ENCODE results near the gene GALNT17. TPM values are rescaled to one million over a fixed set of nuclear protein-coding genes. Genes with fewer than 3 reads are reported as not detected.

Gene GALNT17
- total RNA-seq, 1 donor from 2014 or later: not detected

GRCh38 chr7:71430246-71430645 is 298.3 kb downstream of the GALNT17 start:
- DNase-seq (ENCODE audit: extremely low read depth, low read depth, low spot score): no peak

GRCh38 chr7:71439321-71439720 is 307.4 kb downstream of the GALNT17 start:
- no peak for DNase-seq (ENCODE audit: extremely low read depth, low read depth, low spot score)

DNA sequence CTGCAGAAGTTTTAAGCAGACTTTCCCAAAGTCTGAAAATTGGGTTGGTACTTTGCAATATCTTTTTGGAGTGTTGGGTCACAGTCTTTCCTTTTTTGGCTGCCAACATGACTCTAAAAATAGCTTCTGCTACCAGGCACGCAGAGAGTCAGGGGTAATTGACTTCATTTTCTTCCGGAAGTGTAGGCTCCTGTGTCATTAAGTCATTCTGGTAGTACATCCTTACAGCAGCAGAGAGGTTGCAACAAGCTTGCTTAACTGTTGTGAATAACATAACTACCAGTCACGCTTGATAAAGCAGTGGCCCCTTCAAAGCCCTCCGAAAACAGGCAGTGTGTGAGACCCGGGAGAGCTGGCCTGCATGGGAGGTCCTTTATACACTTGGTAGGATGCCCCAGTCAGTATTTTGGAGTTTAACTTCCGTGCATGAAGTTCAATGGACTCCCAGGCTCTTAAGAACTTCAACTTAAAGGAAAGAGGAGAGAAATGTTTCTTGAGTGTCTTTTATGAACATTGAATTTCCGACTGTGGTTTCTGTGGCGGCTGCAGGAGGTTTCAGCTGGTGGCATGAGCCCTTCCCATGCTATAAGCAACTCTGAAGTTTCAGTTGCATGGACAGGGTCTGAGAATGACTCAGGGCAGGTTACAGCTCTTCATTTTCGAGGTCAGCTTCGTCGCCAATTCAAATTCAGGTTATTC is 310.7 kb downstream of the GALNT17 start:
- DNase-seq (ENCODE audit: extremely low read depth, low read depth, low spot score): no peak

- no peak for DNase-seq (ENCODE audit: extremely low read depth, low read depth, low spot score)
These were observed 311.2 kb downstream of the GALNT17 start for GRCh38 chr7:71443191-71443530.

- no peak for DNase-seq (ENCODE audit: extremely low read depth, low read depth, low spot score)
These were observed 312.2 kb downstream of the GALNT17 start for GRCh38 chr7:71444130-71444529.

DNA sequence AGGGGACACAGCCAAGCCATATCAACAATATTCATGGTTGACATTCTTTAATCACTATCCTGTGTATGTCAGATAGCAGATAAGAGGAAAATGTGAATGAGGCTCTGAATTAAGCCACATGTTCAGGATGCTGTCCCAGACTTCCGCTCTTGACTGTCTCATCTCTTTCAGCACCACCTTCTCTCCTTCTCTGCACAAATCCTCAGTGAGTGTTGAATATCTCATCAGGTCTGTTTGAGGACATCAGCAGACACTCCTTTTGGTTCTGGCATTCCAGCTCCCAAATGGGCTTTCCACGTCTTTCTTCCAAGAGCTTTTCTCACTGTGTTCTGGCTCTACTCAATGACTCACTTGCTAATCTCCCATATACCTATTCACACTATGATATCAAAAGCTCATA is 321.7 kb downstream of the GALNT17 start:
- no peak for DNase-seq (ENCODE audit: extremely low read depth, low read depth, low spot score)

GRCh38 chr7:71454981-71455380 is 323.0 kb downstream of the GALNT17 start:
- DNase-seq (ENCODE audit: extremely low read depth, low read depth, low spot score): no peak

GRCh38 chr7:71457021-71457420 is 325.1 kb downstream of the GALNT17 start:
- DNase-seq (ENCODE audit: extremely low read depth, low read depth, low spot score): no peak

DNA sequence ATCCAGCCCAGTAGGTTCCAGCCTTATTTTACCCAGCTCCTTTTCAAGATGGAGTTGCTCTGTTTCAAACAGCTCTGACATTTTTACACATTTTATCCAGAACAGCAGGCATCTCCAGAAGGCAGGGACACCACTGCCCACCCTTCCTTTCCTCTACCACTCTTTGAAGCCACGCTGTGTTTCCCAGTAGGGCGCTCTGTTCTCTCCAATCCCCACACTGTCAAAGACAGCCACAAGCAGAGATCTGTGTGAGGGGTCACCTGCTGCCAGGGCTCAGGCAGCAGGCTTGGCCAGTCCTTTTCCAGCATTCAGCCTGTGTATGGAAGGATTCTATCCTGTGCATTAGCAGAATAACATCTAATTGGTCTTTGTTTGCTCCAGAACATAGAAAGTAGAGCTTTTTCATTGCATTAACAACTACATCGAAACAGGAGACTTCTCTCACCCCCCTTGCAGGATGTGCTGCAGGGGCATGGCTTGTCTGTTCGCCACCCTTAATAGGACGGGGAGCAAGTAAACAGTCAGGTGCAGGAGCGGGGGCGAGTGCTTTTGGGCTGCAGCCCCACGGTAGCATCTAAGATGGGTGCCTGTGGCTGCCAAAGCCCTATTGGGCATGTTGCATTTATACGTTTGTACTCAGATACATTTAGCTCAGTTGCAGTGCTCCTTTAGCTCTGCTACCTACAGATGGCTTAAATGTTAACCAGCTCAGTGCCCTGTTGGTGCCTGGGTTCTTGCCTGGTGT is 326.1 kb downstream of the GALNT17 start:
- DNase-seq (ENCODE audit: extremely low read depth, low read depth, low spot score): no peak

- DNase-seq (ENCODE audit: extremely low read depth, low read depth, low spot score): no peak
These were observed 327.2 kb downstream of the GALNT17 start for GRCh38 chr7:71459132-71459531.

DNA sequence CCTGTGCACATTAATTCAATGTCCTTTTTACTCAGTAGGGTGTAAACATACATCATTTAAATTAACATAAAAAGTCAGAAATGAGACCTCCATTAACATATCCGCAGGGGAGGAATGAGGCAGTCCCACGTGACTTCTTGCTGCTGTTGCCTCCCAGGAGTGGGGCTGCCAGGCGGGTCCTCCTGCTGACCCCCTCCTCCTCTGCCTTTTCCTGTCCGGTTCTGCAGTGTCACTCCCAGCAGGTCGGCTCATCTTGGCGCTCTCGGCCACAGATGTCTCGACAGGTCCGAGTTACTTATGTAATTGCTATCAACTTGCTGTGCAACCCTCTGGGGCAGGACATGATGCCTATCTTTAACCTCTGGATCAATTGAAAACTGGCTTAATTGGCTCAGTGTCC is 329.6 kb downstream of the GALNT17 start:
- DNase-seq (ENCODE audit: extremely low read depth, low read depth, low spot score): no peak

- DNase-seq (ENCODE audit: extremely low read depth, low read depth, low spot score): no peak
These were observed 333.8 kb downstream of the GALNT17 start for GRCh38 chr7:71465741-71466189.

- no peak for DNase-seq (ENCODE audit: extremely low read depth, low read depth, low spot score)
These were observed 334.7 kb downstream of the GALNT17 start for GRCh38 chr7:71466448-71467145.

DNA sequence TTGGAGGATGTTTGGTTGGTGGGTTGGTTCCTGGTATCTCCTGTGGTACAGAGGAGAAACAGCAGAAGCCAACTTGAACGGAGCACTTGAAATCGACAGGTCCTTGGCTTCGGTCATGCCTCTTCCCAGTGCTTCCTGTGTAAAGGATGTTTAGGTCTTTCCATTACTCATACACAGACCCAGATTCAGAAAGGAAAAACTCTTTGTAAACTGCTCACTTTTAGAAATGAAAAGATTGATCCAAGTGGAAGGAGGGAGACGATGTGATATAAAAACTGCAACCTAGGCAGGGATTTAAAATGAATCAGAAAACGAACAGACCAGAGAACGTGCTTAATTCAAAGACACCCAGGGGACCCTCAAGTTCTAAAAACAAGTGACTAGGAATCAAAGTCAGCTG is 338.4 kb downstream of the GALNT17 start:
- DNase-seq (ENCODE audit: extremely low read depth, low read depth, low spot score): no peak

GRCh38 chr7:71470830-71471229 is 338.9 kb downstream of the GALNT17 start:
- no peak for DNase-seq (ENCODE audit: extremely low read depth, low read depth, low spot score)

DNA sequence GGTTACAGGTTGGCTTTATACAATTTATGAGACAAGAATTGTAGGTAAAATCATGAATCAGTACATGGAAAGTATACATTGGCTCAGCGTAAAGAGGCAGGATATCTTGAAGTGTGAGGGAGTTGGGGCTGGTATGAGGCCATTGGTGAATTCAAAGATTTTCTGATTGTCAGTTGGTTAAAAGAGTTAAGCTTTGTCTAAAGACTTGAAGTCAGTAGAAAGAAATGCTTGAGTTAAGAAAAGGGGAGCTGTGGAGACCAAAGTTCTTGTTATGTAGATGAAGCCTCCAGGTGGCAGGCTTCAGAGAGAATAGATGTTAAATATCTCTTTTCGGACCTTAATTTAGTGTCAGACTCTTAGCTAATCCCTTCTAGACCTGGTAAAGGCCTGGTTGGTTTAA is 341.0 kb downstream of the GALNT17 start:
- no peak for DNase-seq (ENCODE audit: extremely low read depth, low read depth, low spot score)

DNA sequence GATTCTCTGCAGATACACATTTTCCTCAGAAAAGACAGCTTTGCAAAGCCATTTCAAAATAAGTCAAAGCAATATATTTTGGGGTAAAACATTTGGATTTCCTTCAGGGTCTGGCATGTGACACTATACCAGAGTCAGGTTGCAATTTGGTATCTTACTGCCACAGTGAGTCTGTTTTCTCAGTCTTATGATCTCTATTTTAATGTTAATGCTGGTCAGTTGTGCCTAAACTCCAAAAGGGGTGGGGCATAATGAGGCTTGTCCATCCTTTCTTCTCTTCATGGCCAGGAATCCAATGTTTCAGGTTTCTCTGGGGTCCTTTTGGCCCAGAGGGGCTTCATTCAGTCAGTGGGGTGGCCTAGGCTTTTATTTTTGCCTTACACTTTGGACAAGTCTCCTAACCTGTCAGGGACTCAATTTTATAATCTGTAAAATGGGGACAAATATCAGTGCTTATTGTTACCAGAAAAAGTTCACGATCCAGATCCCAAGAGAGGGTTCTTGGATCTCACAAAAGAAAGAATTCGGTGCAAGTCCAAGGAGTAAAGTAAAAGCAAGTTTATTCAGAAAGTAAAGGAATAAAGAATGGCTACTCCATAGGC is 341.5 kb downstream of the GALNT17 start:
- no peak for DNase-seq (ENCODE audit: extremely low read depth, low read depth, low spot score)

DNA sequence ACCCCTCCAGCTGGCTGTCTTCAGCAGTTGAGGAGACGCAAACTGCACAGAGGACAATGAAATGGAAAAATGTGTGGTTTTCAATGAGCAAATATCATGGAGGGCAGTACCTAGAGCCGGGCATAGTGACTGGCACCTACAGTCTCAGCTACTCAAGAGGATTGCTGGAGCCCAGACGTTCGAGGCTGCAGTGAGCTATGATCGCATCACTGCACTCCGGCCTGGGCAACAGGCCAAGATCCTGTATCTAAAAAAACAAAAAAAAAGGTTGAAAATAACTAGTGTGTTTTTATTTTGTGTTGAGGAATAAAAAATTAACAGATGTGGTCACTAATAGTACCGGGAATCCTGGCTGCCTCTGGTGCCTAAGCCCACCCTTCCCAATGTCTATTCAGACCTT is 345.5 kb downstream of the GALNT17 start:
- DNase-seq (ENCODE audit: extremely low read depth, low read depth, low spot score): no peak

- no peak for DNase-seq (ENCODE audit: extremely low read depth, low read depth, low spot score)
These were observed 347.3 kb downstream of the GALNT17 start for GRCh38 chr7:71479231-71479630.

- no peak for DNase-seq (ENCODE audit: extremely low read depth, low read depth, low spot score)
These were observed 348.8 kb downstream of the GALNT17 start for GRCh38 chr7:71480791-71481190.

- DNase-seq (ENCODE audit: extremely low read depth, low read depth, low spot score): no peak
These were observed 350.3 kb downstream of the GALNT17 start for GRCh38 chr7:71482284-71482683.

Data from glomerular endothelial cell (primary cell).